GM19463 (cell line): ENCODE results near the gene PRTFDC1.
"Not testable (repeated sequence)": the region's sequence is repeated elsewhere in the genome, so short reads cannot be mapped to it uniquely, and the experiment has no call there.

ENCODE experiments used
- ATAC-seq: cut with Tn5 transposase; IDR thresholded peaks from one replicate; pipeline ENCODE4 v1.9.1; 2021; ENCODE audit warnings: mild to moderate bottlenecking, moderate library complexity; ENCODE audit not compliant: unreplicated experiment

The PRTFDC1 gene

GRCh38 chr10:24952143-24952706 is at the start of gene PRTFDC1:
Gene PRTFDC1, minus strand, starts transcription at chr10:24952606. Its CDS starts 31 bp downstream, at chr10:24952575.
- peak; percentile 20 for ATAC-seq

GRCh38 chr10:24998044-24998443 is 45.6 kb upstream of the PRTFDC1 start:
- no peak for ATAC-seq

GRCh38 chr10:24995072-24995471 is 42.7 kb upstream of the PRTFDC1 start:
- no peak for ATAC-seq

GRCh38 chr10:24993237-24993958 is 41.0 kb upstream of the PRTFDC1 start:
- no peak for ATAC-seq

GRCh38 chr10:24992512-24993133 is 40.2 kb upstream of the PRTFDC1 start:
- ATAC-seq = no peak

- no peak for ATAC-seq
Measured at GRCh38 chr10:24991298-24991697, 38.9 kb upstream of the PRTFDC1 start.

GRCh38 chr10:24989867-24990266 is 37.5 kb upstream of the PRTFDC1 start:
- no peak for ATAC-seq

- ATAC-seq = no peak
Measured at GRCh38 chr10:24988831-24989640, 36.6 kb upstream of the PRTFDC1 start.

GRCh38 chr10:24984906-24985305 is 32.5 kb upstream of the PRTFDC1 start:
- no peak for ATAC-seq

- no peak for ATAC-seq
Measured at GRCh38 chr10:24983946-24984345, 31.5 kb upstream of the PRTFDC1 start.

- ATAC-seq = no peak
Measured at GRCh38 chr10:24983130-24983529, 30.7 kb upstream of the PRTFDC1 start.

GRCh38 chr10:24982319-24983112 is 30.1 kb upstream of the PRTFDC1 start:
- ATAC-seq = no peak

- ATAC-seq = no peak
Measured at GRCh38 chr10:24981161-24981710, 28.8 kb upstream of the PRTFDC1 start.

GRCh38 chr10:24979685-24980084 is 27.3 kb upstream of the PRTFDC1 start:
- ATAC-seq = no peak

- no peak for ATAC-seq
Measured at GRCh38 chr10:24974976-24975375, 22.6 kb upstream of the PRTFDC1 start.

- no peak for ATAC-seq
Measured at GRCh38 chr10:24973163-24973562, 20.8 kb upstream of the PRTFDC1 start.

- no peak for ATAC-seq
Measured at GRCh38 chr10:24971374-24971773, 19.0 kb upstream of the PRTFDC1 start.

GRCh38 chr10:24969841-24970281 is 17.5 kb upstream of the PRTFDC1 start:
- ATAC-seq = no peak

GRCh38 chr10:24968951-24969350 is 16.5 kb upstream of the PRTFDC1 start:
- ATAC-seq = not testable (repeated sequence)

- no peak for ATAC-seq
Measured at GRCh38 chr10:24968349-24968748, 15.9 kb upstream of the PRTFDC1 start.
